Colonic mucosa (tissue), 4 donors: ENCODE measurements around the gene CARMIL1. TPM values are rescaled to one million over a fixed set of nuclear protein-coding genes. Genes with fewer than 3 reads are reported as not detected.
"Not testable (repeated sequence)": the region's sequence is repeated elsewhere in the genome, so short reads cannot be mapped to it uniquely, and the experiment has no call there.

ENCODE experiments used
- DNase-seq: peaks from one replicate; pipeline ENCODE4 v3.0.0-alpha.2; 2020
- H3K27ac ChIP-seq: fragments of 200-600 bp; one replicate; pipeline ENCODE4 v1.8.0; 2021
- H3K27me3 ChIP-seq: fragments of 200-600 bp; one replicate; pipeline ENCODE4 v1.8.0; 2021
- H3K36me3 ChIP-seq: fragments of 200-600 bp; one replicate; pipeline ENCODE4 v1.8.0; 2021
- H3K4me1 ChIP-seq: fragments of 200-600 bp; one replicate; pipeline ENCODE4 v1.8.0; 2021; ENCODE audit warnings: mild to moderate bottlenecking
- H3K4me3 ChIP-seq: fragments of 200-600 bp; one replicate; pipeline ENCODE4 v1.8.0; 2021
- H3K9ac ChIP-seq, 2 donors: one replicate each; pipeline ENCODE4 v1.7.0; 2013; ENCODE audit warnings: control low read depth in 2 of 2, low read depth in 2 of 2, low read length in 2 of 2
- H3K9me3 ChIP-seq: fragments of 200-600 bp; one replicate; pipeline ENCODE4 v1.8.0; 2021
- intact Hi-C: fragments of 100-400 bp; cut with DNase I; formaldehyde crosslinking; loops from one replicate; pipeline ENCODE4 v1.14.1; 2022
- total RNA-seq, 2 donors: library from RNA; stranded (reverse); fragmentation: NEBNext Ultra II Directional in 1 of 2; extraction: Animal tissue kit (Norgen Biotek cat#: 25700) in 1 of 2; gene quantifications; one replicate each; pipeline ENCODE4 v1.2.1, GENCODE V29; 2021
- TF ChIP-seq, protein P1 (sequence below): fragments of 200-600 bp; IDR thresholded peaks from one replicate; pipeline ENCODE4 v1.8.0; 2022; ENCODE audit warnings: antibody characterized with exemption, mild to moderate bottlenecking
- donor health status: healthy.
- donor health status: DM: no; HTN: no; CAD: no.
- donor health status: DM: no; HTN: no; CAD: no.

CARMIL1 gene
- total RNA-seq, 2 donors from 2014 or later, result 38.6 to 50.2 TPM

- H3K4me1 ChIP-seq, result no peaks in the 10 kb centered on the region
Measured at GRCh38 chr6:25292384-25292783, 13.2 kb downstream of the CARMIL1 start.

GRCh38 chr6:25295651-25296050 is 16.5 kb downstream of the CARMIL1 start:
- intact Hi-C loops, result no loop called here
- no peak overlapping the region for H3K27ac ChIP-seq
- no peak overlapping the region for H3K4me3 ChIP-seq
- no peak overlapping the region for H3K9ac ChIP-seq
- H3K36me3 ChIP-seq, result no peaks in the 10 kb centered on the region
- TF ChIP-seq, protein P1, sequence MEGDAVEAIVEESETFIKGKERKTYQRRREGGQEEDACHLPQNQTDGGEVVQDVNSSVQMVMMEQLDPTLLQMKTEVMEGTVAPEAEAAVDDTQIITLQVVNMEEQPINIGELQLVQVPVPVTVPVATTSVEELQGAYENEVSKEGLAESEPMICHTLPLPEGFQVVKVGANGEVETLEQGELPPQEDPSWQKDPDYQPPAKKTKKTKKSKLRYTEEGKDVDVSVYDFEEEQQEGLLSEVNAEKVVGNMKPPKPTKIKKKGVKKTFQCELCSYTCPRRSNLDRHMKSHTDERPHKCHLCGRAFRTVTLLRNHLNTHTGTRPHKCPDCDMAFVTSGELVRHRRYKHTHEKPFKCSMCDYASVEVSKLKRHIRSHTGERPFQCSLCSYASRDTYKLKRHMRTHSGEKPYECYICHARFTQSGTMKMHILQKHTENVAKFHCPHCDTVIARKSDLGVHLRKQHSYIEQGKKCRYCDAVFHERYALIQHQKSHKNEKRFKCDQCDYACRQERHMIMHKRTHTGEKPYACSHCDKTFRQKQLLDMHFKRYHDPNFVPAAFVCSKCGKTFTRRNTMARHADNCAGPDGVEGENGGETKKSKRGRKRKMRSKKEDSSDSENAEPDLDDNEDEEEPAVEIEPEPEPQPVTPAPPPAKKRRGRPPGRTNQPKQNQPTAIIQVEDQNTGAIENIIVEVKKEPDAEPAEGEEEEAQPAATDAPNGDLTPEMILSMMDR, result no peak
- no peak for DNase-seq
- no peaks in the 10 kb centered on the region for H3K27me3 ChIP-seq
- H3K4me1 ChIP-seq, result no peaks in the 10 kb centered on the region
- no peaks in the 10 kb centered on the region for H3K9me3 ChIP-seq

More at GRCh38 chr6:25292384-25292783, 13.2 kb downstream of the CARMIL1 start:
- H3K27me3 ChIP-seq, result no peaks in the 10 kb centered on the region
- DNase-seq, result no peak
- no peak overlapping the region for H3K27ac ChIP-seq
- no peaks in the 10 kb centered on the region for H3K9me3 ChIP-seq
- intact Hi-C loops, result no loop called here
- TF ChIP-seq, protein P1, result no peak
- H3K4me3 ChIP-seq, result no peak overlapping the region
- H3K36me3 ChIP-seq, result no peaks in the 10 kb centered on the region
- no peak overlapping the region for H3K9ac ChIP-seq

GRCh38 chr6:25296217-25296905 is 17.2 kb downstream of the CARMIL1 start:
- TF ChIP-seq, protein P1, result no peak
- Histone ChIP-seq H3K4me1 (no peaks in the 10 kb centered on the region), H3K9ac (no peak overlapping the region), H3K36me3 (no peaks in the 10 kb centered on the region), H3K9me3 (no peaks in the 10 kb centered on the region), H3K27me3 (no peaks in the 10 kb centered on the region), H3K4me3 (no peak overlapping the region), H3K27ac (no peak overlapping the region)
- DNase-seq, result no peak
- intact Hi-C loops, result no loop called here

DNA sequence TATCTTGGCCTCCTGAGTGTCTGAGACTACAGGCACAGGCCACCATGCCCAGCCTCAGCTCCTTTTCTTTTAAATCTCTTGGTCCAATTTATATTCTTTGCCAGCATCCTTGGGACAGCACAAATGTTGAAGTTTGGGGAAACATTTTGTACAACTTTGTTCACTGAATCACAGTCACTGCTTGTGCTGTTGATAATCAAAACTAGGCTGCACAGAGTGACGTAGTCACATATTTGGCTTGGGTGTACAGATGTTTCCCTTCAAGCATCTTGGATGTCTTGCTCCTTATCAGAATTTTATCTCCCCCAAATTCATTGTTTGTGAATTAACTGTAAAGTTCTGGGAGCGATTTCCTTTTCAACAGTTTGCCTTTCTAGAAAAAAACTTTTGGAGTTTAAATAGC is 17.9 kb downstream of the CARMIL1 start:
- H3K4me1 ChIP-seq, result no peaks in the 10 kb centered on the region
- no peaks in the 10 kb centered on the region for H3K27me3 ChIP-seq
- no peak for DNase-seq
- TF ChIP-seq, protein P1, result no peak
- no peak overlapping the region for H3K4me3 ChIP-seq
- no peaks in the 10 kb centered on the region for H3K9me3 ChIP-seq
- no peaks in the 10 kb centered on the region for H3K36me3 ChIP-seq
- no peak overlapping the region for H3K27ac ChIP-seq
- H3K9ac ChIP-seq, result no peak overlapping the region
- intact Hi-C loops, result no loop called here

DNA sequence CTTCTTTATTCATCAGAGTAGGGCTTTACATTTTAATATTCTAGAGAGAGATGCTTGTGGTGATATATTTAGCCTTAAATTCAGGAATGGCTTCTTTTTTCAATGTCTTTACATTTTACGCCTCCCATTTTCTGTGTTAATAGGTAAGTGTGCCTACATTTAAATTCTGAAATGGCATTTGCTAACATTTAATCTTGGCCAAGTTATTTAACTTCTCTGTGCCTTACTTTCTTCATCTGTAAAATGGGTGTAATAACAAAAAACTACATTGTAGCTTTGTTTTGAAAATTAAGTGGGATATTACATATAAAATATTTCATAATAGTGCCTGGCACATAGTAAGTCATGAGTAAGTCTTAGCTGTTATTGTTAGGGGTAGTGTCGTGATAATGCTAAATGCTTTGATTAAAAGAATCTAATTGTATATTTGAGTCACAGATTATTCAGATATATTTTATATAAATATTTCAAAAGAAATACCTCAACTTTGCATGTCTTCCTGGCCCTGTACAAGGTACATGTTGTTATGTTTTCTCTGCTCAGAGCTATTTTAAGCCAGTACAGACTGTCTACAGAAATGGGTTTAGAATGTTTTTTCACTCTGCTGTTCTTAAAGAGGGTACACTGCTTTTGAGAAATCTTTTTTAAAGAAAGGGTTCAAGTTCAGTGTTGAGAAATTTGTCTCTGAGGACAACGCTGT is 18.8 kb downstream of the CARMIL1 start:
- intact Hi-C loops, result no loop called here
- Histone ChIP-seq H3K9ac (no peak overlapping the region), H3K4me3 (no peak overlapping the region), H3K9me3 (no peaks in the 10 kb centered on the region), H3K27ac (no peak overlapping the region), H3K36me3 (no peaks in the 10 kb centered on the region), H3K4me1 (no peaks in the 10 kb centered on the region), H3K27me3 (no peaks in the 10 kb centered on the region)
- no peak for DNase-seq
- TF ChIP-seq, protein P1, result no peak

- intact Hi-C loops, H3K9me3 ChIP-seq, H3K4me1 ChIP-seq, DNase-seq, H3K4me3 ChIP-seq, H3K27me3 ChIP-seq, H3K27ac ChIP-seq, H3K36me3 ChIP-seq, H3K9ac ChIP-seq: not testable (repeated sequence)
Measured at GRCh38 chr6:25298523-25298865, 19.3 kb downstream of the CARMIL1 start.
